ENCODE results near the gene CTNND1.

GRCh38 chr11:57775491-57775890 lies 13.9 kb downstream of the CTNND1 start:
- no peak for TF ChIP-seq EZH2phosphoT487 (IDR thresholded peaks at IDR 0.05; ENCODE audit: borderline replicate concordance, low read depth, low read length)
- TF ChIP-seq, protein P1, sequence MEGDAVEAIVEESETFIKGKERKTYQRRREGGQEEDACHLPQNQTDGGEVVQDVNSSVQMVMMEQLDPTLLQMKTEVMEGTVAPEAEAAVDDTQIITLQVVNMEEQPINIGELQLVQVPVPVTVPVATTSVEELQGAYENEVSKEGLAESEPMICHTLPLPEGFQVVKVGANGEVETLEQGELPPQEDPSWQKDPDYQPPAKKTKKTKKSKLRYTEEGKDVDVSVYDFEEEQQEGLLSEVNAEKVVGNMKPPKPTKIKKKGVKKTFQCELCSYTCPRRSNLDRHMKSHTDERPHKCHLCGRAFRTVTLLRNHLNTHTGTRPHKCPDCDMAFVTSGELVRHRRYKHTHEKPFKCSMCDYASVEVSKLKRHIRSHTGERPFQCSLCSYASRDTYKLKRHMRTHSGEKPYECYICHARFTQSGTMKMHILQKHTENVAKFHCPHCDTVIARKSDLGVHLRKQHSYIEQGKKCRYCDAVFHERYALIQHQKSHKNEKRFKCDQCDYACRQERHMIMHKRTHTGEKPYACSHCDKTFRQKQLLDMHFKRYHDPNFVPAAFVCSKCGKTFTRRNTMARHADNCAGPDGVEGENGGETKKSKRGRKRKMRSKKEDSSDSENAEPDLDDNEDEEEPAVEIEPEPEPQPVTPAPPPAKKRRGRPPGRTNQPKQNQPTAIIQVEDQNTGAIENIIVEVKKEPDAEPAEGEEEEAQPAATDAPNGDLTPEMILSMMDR (conservative IDR thresholded peaks at IDR 0.05; ENCODE audit: low read length), result no peak
